Activated gamma-delta T cell treated with Interleukin-2 at 50 U/mL for 16 hours (primary cell): ENCODE data around the gene RASSF1.

Experiments used
- DNase-seq: peaks from one replicate; pipeline ENCODE4 v3.0.0-alpha.2; 2020

The RASSF1 gene

DNA sequence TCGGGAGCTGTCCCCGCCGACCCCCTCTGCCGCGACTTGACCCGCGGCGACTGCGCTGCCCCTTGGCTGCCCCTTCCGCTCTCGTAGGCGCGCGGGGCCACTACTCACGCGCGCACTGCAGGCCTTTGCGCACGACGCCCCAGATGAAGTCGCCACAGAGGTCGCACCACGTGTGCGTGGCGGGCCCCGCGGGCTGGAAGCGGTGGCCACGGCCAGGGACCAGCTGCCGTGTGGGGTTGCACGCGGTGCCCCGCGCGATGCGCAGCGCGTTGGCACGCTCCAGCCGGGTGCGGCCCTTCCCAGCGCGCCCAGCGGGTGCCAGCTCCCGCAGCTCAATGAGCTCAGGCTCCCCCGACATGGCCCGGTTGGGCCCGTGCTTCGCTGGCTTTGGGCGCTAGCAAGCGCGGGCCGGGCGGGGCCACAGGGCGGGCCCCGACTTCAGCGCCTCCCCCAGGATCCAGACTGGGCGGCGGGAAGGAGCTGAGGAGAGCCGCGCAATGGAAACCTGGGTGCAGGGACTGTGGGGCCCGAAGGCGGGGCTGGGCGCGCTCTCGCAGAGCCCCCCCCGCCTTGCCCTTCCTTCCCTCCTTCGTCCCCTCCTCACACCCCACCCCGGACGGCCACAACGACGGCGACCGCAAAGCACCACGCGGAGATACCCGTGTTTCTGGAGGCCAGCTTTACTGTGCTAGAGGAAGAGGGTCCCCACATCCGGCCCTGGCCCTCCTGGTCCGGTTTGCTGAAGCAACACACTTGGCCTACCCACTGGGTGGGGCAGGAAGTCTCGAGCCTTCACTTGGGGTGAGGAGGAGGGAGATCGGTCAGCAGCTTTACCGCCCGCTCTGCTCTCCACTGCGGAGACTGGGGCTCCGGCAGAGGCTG is at the start of gene RASSF1:
Gene RASSF1, minus strand, starts transcription at position 389 of the 882 bp plus-strand sequence. Its CDS starts 31 bp downstream, at position 358.
- peak; percentile 77 for DNase-seq

DNA sequence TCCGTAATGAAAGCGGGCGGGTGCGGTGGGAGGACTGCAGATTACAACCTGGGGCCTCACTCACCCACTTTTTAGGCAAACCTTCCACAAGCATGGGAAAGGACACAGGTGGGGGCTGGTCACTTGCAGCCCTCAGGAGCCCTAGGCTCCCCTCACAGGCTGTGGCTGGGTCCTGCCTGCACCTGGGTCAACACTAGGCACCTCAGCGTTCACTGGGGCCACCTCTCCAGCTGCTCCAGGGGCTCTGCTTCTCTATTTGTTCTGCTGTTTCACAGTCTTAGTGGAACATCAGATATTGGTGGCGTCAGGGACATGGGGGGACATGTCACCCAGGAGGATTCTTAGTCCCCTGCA is 48.8 kb upstream of the RASSF1 start:
- DNase-seq, result no peak

DNA sequence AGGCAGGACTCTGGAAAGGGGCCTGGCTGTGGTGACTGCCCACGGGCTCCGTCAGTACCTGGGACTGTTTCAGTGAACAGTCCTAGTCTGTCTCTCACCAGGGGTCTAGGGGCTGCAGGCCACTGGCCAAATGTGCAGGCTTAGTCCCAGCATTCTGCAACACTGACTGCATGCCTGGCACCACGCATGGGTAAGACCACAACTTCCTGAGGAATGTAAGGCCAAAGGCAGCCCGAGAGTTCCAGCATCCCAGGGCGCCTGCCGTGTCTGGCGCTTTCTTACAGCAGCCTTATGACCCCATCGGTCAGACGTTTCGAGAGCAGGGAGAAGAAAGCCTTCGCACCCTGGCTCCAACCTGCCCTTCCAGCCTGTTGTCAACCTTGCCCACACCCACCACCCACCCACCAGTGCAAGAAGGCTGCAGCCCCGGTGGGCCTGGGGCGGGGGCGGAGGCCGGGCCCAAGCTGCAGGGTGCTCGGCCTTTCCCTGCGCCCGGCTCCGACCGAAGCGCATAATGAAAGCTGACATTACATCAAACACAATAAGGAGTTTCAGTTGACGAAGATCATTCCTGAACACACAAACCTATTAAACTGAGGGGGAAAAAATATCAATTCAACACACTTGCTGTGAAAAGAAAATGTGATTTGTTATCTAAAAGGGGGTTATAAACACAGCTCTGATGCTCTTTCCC is 48.2 kb upstream of the RASSF1 start:
- DNase-seq, result no peak

DNA sequence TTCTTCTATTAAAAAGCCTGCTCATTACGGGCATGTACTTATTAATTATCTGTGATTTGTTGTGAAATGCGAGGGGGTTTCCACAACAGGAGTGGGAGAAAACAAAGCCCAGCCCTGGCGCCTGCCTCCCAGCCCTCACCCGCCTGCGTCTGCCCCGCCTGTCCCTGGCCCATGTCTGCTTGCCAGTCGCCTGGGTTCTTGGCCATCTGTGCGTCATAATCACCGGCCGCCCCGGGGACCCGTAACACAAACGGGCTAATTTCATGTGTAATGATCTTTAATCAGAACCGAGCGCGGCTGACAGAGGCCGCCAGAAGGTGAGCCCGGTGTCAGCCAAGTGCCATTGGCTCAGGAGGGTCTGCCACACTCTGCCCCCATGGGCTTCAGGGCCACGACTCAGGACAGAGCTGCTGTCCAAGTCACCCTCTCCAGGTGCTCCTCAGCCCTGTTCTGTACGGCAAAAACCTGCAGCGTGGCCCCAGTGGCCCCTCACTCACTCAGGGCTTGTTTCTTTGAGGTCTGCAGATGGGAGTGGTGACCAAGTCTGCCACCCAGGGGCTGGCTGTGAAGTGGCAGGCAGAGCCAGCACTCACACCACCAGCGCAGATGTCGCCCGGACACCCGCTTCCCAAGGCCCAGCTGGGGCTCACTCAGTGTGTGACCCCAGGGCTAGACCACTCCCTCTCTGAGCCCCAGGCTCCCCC is 47.5 kb upstream of the RASSF1 start:
- DNase-seq, result no peak

DNA sequence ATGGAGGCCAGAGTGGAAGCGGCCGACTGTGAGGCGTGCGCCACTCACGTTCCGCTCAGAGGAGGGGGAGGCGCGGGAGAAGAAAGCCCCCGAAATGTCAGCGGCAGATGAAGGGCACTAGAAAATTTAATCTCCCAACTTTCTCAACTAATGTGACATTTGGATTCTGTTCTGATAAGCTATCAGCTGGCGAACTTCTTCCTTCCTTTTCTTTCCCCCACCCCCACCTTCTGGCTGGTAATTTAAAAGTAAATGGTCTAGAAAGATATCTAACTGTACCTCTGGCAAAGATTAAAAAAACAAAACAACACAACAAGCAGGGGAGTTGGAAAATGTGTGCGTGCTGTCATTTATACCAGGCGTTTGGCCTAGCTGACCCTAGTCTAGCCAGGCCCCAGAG is 45.1 kb upstream of the RASSF1 start:
- no peak for DNase-seq

GRCh38 chr3:50383750-50384149 is 43.1 kb upstream of the RASSF1 start:
- no peak for DNase-seq

- DNase-seq, result no peak
Observed at GRCh38 chr3:50382722-50383121, 42.1 kb upstream of the RASSF1 start.

DNA sequence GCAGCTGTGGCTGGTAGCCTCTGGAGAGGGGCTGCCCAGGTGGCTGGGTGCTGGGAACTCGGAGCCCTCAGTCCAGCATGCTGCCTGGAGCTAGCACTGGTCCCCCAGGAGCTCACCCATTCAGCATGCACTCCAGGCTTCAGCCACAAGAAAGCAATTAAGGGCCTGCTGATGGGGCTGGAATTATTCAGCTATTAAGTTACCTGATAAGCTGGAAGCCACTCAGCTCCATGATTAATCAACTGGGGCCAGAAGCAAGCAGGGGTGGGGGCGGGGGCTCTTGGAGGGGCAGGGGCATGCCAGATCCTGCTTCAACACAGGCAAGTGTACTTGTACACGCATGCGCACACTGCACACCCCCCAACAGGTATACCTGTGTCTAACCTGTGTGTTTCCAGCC is 40.7 kb upstream of the RASSF1 start:
- no peak for DNase-seq

DNA sequence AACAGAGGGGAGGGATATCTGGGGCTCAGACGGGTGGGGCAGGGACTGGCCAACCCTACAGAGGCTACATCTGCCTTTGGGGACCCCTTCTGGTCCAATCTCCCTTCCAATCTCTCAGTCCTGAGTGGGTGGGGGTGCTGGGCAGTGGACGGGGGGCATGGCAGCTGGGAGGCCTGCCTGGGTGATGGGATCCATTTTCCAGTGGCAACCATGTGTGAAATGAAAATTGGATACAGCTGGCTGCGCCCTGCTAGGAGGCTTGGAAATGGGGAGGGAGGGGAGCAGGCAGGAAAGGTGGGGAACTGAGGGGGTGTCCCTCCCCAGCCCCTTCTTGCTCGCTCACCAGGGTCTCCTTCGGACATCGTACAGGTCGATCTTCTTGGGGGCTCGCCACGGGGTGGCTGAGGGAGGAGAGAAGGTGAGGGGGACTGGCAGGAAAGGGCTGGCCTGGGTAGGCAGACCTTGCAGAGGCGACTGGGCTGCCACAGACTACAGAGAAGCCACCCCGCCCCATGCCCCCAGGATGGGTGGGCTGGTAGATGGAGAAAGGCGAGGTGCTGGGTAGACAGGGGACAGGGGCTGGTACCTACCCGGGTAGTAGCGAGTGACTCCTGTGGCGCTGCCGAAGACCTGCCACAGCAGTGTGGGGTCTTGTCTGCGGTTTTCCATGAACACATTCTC is 39.9 kb upstream of the RASSF1 start:
- no peak for DNase-seq

GRCh38 chr3:50378757-50379156 is 38.1 kb upstream of the RASSF1 start:
- DNase-seq, result no peak

- DNase-seq, result no peak
Observed at GRCh38 chr3:50378024-50378423, 37.4 kb upstream of the RASSF1 start.

GRCh38 chr3:50375258-50375931 is 34.8 kb upstream of the RASSF1 start:
- DNase-seq, result no peak

DNA sequence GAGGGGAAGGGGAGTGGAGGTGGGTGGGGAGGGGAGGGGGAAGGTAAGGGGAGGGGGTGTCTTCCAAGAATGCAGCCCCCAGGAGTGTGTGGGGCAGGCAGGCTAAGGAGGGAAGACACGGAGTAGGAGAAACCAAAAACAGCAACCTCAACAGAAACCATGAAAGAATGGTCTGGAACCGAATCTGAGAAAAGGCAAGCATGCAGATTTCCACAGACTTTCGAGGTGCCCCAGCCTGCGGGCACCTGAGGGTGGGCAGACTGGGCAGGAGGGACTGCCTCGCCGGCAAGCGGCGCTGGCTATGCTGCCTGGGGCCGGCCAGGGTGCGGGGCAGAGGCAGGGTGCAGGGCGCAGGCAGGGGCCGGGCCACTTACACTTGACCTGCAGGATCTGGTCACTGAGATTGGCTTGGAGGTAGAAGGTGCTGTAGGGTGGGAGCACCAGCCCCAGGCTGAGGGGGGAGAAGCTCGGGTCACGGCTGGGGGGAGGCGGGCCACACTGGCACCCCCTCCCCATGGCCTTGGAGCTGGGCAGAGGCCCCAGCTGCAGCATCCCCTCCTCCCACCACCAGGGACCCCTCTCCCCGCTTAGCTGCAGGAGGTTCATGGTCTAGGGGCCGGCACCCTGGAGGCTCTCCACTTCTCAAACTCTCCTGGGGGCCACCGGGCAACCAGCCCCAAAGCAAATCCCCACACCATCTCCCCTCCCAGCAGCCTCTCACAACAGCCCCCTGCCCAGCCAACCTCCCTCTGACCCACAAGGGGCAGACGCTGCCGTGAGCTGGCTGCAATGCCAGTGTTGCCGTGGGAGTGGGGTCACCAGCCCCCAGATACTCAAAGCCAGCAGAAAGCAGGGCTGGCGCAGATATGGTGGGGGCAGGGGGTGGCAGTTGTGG is 34.0 kb upstream of the RASSF1 start:
- no peak for DNase-seq

- DNase-seq, result no peak
Observed at GRCh38 chr3:50373146-50374051, 32.8 kb upstream of the RASSF1 start.

GRCh38 chr3:50372349-50372748 is 31.7 kb upstream of the RASSF1 start:
- DNase-seq, result no peak

GRCh38 chr3:50371133-50371685 is 30.6 kb upstream of the RASSF1 start:
- no peak for DNase-seq

GRCh38 chr3:50370594-50370993 is 30.0 kb upstream of the RASSF1 start:
- no peak for DNase-seq

DNA sequence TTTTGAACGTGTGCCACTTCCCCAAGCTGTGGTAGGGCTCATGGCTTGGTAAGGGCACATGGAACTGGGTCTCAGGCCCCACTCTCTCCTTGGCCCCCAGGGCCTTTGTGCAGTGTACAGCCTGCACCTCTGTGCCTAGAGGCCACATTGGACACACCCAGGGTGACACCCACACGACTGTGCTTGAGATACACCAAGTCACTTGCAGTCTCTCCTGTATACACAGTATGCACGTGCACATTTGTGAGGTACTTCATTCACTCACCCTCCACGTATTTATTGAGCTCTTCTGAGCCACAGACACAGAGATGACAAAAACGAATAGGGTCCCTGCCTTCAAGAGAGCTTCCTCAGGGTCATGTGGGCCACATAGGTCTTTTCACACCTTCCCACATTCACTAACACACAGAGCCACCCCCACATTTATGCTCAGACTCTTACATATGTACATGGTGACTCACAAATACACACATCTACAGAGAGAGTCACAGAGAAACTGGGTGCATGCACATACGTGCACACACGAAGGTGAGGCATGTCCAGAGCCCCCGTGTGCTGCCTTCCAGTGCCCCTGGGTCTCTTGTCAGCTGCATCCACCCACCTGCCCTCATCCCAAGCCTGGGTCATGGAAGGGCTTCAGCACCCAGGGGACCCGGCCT is 28.5 kb upstream of the RASSF1 start:
- DNase-seq, result no peak

DNA sequence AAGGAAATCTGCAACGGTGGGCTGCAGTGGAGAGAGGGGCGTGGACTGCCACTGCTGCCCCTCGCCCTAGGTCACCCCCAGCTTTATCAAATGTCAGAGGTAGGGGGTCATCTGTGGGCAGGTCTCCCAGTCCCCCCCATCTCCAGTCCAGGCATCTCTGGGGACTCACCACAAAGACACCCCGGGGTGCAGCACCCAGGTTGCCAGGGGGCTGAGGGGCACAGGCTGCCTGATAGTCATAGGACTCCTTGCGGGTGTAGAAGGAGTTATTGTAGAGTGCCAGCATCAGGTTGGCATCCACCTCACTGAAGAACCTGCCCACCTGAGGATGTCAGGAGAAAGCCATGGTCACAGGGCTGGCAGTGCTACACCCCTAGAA is 25.2 kb upstream of the RASSF1 start:
- DNase-seq, result no peak
